ENCODE measurements around the gene IL6ST. TPM values are rescaled to one million over a fixed set of nuclear protein-coding genes. Genes with fewer than 3 reads are reported as not detected.
"Not testable (repeated sequence)": the region's sequence is repeated elsewhere in the genome, so short reads cannot be mapped to it uniquely, and the experiment has no call there.

IL6ST gene
- total RNA-seq, 1 donor from 2014 or later, result 221 TPM

DNA sequence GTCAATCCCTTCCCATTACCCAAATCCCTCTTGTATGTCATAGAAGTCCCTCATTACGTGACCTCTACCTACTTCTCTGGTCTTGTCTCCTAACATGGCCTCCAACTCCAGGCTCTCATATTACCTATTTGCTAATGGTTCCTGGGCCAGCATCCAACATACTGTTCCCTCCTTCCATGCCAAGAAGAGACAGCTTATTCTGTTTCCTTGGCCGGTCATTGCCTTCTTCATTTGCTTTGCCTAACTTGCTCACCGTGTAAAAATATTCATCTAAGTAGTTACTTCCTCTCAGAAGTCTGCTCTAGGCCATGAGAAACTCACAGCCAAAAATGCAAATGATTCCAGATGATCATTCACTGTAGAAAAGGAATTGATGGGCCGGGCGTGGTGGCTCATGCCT lies 8.9 kb upstream of the IL6ST start:
- Mint-ChIP-seq H3K36me3 (ENCODE audit: low read depth) (no peaks in the 10 kb centered on the region), H3K9me3 (ENCODE audit: low read depth) (peaks cover 10% of the 10 kb centered on the region), H3K27ac (ENCODE audit: unreplicated experiment) (peak overlapping the region; percentile 74)

DNA sequence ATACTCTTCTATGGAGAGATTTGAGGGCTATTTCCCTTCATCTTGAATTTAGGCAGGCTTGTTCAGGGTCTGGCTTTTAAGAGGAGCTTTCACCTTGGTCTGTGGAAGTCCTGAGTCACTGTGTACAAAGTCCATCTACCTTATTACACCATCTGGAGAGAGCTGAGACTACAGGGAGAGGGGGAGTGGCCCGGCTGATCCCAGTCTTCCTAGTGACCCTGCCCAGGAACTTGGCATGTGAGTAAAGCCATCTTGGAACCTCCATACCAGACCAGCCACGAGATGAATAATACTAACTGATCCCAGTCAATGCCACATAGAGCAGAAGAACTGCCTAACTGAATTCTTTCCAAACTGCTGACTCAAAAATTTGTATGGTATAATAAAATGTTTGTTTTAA lies 8.4 kb upstream of the IL6ST start:
- Mint-ChIP-seq H3K4me3 (ENCODE audit: unreplicated experiment) (no peak overlapping the region), H3K36me3 (ENCODE audit: low read depth) (no peaks in the 10 kb centered on the region), H3K9me3 (ENCODE audit: low read depth) (peaks cover 10% of the 10 kb centered on the region), H3K27ac (ENCODE audit: unreplicated experiment) (peak overlapping the region; percentile 56), H3K27me3 (ENCODE audit: low read depth) (no peaks in the 10 kb centered on the region), H3K4me1 (ENCODE audit: low read depth) (peaks cover 23% of the 10 kb centered on the region)
- no peak for DNase-seq (ENCODE audit: low spot score)
- TF ChIP-seq, protein P1, sequence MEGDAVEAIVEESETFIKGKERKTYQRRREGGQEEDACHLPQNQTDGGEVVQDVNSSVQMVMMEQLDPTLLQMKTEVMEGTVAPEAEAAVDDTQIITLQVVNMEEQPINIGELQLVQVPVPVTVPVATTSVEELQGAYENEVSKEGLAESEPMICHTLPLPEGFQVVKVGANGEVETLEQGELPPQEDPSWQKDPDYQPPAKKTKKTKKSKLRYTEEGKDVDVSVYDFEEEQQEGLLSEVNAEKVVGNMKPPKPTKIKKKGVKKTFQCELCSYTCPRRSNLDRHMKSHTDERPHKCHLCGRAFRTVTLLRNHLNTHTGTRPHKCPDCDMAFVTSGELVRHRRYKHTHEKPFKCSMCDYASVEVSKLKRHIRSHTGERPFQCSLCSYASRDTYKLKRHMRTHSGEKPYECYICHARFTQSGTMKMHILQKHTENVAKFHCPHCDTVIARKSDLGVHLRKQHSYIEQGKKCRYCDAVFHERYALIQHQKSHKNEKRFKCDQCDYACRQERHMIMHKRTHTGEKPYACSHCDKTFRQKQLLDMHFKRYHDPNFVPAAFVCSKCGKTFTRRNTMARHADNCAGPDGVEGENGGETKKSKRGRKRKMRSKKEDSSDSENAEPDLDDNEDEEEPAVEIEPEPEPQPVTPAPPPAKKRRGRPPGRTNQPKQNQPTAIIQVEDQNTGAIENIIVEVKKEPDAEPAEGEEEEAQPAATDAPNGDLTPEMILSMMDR (IDR thresholded peaks at IDR 0.05), result no peak

More for the DNA sequence above, 8.9 kb upstream of the IL6ST start:
- TF ChIP-seq, protein P1 (IDR thresholded peaks at IDR 0.05), result no peak
- peaks cover 19% of the 10 kb centered on the region for H3K4me1 Mint-ChIP-seq (ENCODE audit: low read depth)
- H3K4me3 Mint-ChIP-seq (ENCODE audit: unreplicated experiment), result no peak overlapping the region
- H3K27me3 Mint-ChIP-seq (ENCODE audit: low read depth), result no peaks in the 10 kb centered on the region
- DNase-seq (ENCODE audit: low spot score), result no peak

DNA sequence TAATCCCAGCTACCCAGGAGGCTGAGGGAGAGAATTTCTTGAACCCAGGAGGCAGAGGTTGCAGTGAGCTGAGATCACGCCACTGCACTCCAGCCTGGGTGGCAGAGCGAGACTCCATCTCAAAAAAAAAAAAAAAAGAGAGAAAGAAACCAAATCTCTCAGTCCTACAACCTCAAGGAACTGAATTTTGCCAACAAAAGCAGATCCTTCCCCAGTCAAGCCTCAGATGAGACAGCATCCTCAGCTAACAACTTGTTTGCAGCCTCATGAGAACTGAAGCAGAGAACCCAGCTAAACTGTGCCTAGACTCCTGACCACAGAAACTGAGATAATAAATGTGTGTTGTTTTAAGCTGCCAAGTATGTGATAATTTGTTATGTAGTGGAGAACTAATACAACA lies 7.5 kb upstream of the IL6ST start:
- no peak overlapping the region for H3K4me3 Mint-ChIP-seq (ENCODE audit: unreplicated experiment)
- no peak overlapping the region for H3K27ac Mint-ChIP-seq (ENCODE audit: unreplicated experiment)

DNA sequence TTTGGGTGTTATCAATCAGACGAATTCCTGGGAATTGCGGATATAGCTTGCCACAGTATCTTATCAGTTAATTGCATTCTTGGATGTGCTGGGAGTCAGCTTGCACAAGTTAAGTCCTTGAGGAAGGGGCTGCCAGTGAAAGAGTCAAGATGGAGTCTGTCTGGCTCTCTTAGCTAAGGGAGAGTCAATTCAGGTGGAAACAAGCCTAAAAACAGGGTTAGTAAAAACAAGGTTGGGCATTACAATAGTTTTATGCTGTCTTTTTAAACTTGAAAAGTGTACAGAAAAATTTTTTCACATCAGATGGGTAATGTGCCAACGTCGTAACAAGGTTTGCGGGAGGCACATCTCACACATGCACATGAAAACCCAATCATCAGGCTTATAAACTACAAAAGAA lies 5.5 kb upstream of the IL6ST start:
- not testable (repeated sequence) for H3K9me3 Mint-ChIP-seq (ENCODE audit: low read depth); DNase-seq (ENCODE audit: low spot score); H3K36me3 Mint-ChIP-seq (ENCODE audit: low read depth); H3K27me3 Mint-ChIP-seq (ENCODE audit: low read depth); H3K4me3 Mint-ChIP-seq (ENCODE audit: unreplicated experiment)
- Mint-ChIP-seq H3K27ac (ENCODE audit: unreplicated experiment) (peak overlapping the region; percentile 24), H3K4me1 (ENCODE audit: low read depth) (peaks cover 42% of the 10 kb centered on the region)

More for the DNA sequence above, 7.5 kb upstream of the IL6ST start:
- TF ChIP-seq, protein P1 (IDR thresholded peaks at IDR 0.05), result no peak
- peaks cover 27% of the 10 kb centered on the region for H3K4me1 Mint-ChIP-seq (ENCODE audit: low read depth)
- peaks cover 10% of the 10 kb centered on the region for H3K9me3 Mint-ChIP-seq (ENCODE audit: low read depth)
- H3K36me3 Mint-ChIP-seq (ENCODE audit: low read depth), result no peaks in the 10 kb centered on the region
- no peaks in the 10 kb centered on the region for H3K27me3 Mint-ChIP-seq (ENCODE audit: low read depth)
- DNase-seq (ENCODE audit: low spot score), result no peak

DNA sequence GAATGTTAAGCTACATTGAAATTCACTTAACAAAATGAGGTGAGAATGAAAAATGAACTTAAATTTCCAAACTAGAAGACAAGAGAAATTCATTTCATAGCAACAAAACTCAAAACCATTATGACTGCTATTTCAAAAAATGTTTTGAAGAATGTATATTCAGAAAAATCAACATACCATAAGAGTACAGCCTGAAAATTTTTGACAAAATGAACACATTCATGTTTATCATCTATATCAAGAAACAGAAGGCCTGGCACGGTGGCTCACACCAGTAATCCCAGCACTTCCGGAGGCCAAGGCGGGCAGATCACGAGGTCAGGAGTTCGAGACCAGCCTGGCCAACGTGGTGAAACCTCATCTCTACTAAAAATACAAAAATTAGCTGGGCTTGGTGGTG lies 4.2 kb upstream of the IL6ST start:
- no peak overlapping the region for H3K4me3 Mint-ChIP-seq (ENCODE audit: unreplicated experiment)
- H3K36me3 Mint-ChIP-seq (ENCODE audit: low read depth), result no peaks in the 10 kb centered on the region
- H3K27ac Mint-ChIP-seq (ENCODE audit: unreplicated experiment), result peak overlapping the region; percentile 90
- H3K9me3 Mint-ChIP-seq (ENCODE audit: low read depth), result peaks cover 10% of the 10 kb centered on the region
- no peaks in the 10 kb centered on the region for H3K27me3 Mint-ChIP-seq (ENCODE audit: low read depth)
- TF ChIP-seq, protein P1 (IDR thresholded peaks at IDR 0.05), result no peak
- DNase-seq (ENCODE audit: low spot score), result no peak
- H3K4me1 Mint-ChIP-seq (ENCODE audit: low read depth), result peaks cover 42% of the 10 kb centered on the region

- H3K9me3 Mint-ChIP-seq (ENCODE audit: low read depth), result peaks cover 6% of the 10 kb centered on the region
- TF ChIP-seq, protein P1 (IDR thresholded peaks at IDR 0.05), result no peak
- no peaks in the 10 kb centered on the region for H3K36me3 Mint-ChIP-seq (ENCODE audit: low read depth)
- H3K4me1 Mint-ChIP-seq (ENCODE audit: low read depth), result peaks cover 41% of the 10 kb centered on the region
- peak overlapping the region; percentile 56 for H3K27ac Mint-ChIP-seq (ENCODE audit: unreplicated experiment)
- no peaks in the 10 kb centered on the region for H3K27me3 Mint-ChIP-seq (ENCODE audit: low read depth)
- no peak for DNase-seq (ENCODE audit: low spot score)
- no peak overlapping the region for H3K4me3 Mint-ChIP-seq (ENCODE audit: unreplicated experiment)
Observed at GRCh38 chr5:55997742-55998351, 3.1 kb upstream of the IL6ST start.

Data from chondrocyte (in vitro differentiated cells).